Activated naive CD4-positive, alpha-beta T cell treated with anti-CD3 and anti-CD28 coated beads for 36 hours (primary cell): ENCODE measurements around the gene PAAF1. TPM values are rescaled to one million over a fixed set of nuclear protein-coding genes. Genes with fewer than 3 reads are reported as not detected.

Source experiments
- CTCF ChIA-PET: fragments of 350-600 bp; sonication (Branson Sonifier 250); formaldehyde crosslinking; loops from one replicate; lab custom pipeline; 2021; ENCODE audit warnings: antibody characterized with exemption; lab: Charles Lee
- DNase-seq: peaks from one replicate; pipeline ENCODE4 v3.0.0-alpha.2; 2020
- H3K27ac Mint-ChIP-seq: one replicate; pipeline ENCODE4 v1.8.0; 2021; ENCODE audit warnings: mild to moderate bottlenecking, mixed read lengths
- H3K27me3 Mint-ChIP-seq: one replicate; pipeline ENCODE4 v1.8.0; 2021; ENCODE audit warnings: low read depth, mixed read lengths
- H3K36me3 Mint-ChIP-seq: one replicate; pipeline ENCODE4 v1.8.0; 2021; ENCODE audit warnings: low read depth, mixed read lengths
- H3K4me1 Mint-ChIP-seq: one replicate; pipeline ENCODE4 v1.8.0; 2021; ENCODE audit warnings: low read depth, mixed read lengths
- H3K4me3 Mint-ChIP-seq: one replicate; pipeline ENCODE4 v1.8.0; 2021; ENCODE audit warnings: mild to moderate bottlenecking, moderate library complexity, mixed read lengths
- H3K9me3 Mint-ChIP-seq: one replicate; pipeline ENCODE4 v1.8.0; 2021; ENCODE audit warnings: mixed read lengths
- intact Hi-C: fragments of 100-400 bp; cut with micrococcal nuclease; formaldehyde crosslinking; loops from one replicate; pipeline ENCODE4 v1.15.1; 2023
- total RNA-seq, 2 experiments: library from RNA; stranded (reverse); gene quantifications; one replicate each; pipeline ENCODE4 v1.2.3, GENCODE V29; 2021

The PAAF1 gene, protein sequence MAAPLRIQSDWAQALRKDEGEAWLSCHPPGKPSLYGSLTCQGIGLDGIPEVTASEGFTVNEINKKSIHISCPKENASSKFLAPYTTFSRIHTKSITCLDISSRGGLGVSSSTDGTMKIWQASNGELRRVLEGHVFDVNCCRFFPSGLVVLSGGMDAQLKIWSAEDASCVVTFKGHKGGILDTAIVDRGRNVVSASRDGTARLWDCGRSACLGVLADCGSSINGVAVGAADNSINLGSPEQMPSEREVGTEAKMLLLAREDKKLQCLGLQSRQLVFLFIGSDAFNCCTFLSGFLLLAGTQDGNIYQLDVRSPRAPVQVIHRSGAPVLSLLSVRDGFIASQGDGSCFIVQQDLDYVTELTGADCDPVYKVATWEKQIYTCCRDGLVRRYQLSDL
- total RNA-seq = 10 to 100 TPM; 29.7 to 30.4 TPM

DNA sequence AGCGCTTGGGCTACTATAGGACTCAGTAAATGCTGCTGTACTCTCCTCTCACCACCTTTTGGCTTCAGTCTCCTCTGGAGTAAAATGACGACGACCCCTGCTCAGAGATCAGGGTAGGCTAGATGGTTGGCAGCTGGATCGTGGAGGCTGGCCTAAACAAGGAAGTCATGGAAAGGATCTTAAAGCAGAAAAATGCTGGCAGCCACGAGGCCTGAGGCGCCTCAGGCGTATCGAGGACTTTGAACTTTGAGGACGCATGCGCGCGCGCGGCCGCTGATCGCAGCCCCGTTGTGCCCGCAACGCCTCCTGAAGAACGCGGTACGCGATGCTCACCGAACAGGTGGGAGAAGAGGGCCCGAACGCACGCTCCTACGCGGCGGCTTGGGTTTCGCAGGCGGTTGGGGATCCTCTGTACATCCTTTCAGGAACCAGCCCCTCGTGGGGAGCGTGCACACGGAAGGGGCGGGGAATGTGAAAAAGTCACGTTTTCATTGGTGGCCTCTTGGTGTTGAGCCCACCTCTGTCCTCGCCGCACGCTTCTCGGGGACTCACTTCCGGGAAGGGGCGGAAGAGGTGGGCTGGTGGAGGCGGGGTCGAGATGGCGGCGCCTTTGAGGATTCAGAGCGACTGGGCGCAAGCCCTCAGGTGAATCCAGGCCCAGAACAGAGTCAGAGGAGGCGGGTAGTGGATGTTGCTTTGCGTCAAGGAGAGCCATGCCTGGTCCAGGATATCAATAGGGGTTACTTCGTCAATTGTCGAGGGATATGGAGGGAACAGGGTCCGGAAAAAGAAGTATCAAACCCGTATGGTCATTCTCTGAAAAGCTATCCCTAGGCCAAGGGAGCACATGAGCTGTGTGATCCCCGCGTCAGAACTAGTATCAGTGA lies at the start of gene PAAF1, which contains the start of gene COA4:
Gene PAAF1 (plus strand): TSS at position 576 of the 887 bp plus-strand sequence. CDS start 23 bp downstream, at position 599.
Gene COA4 (minus strand): TSS at position 423 of the 887 bp plus-strand sequence. CDS start 3,468 bp downstream, outside the sequence.
- no peaks in the 10 kb centered on the region for H3K9me3 Mint-ChIP-seq
- H3K4me3 Mint-ChIP-seq = peak within 1 kb of the TSS; percentile 95
- CTCF ChIA-PET = interaction anchor here (0.6 to 1.9 kb wide), 3 partner anchors 10 to 251 kb away, joined by 3 to 8 read pairs (median 3); no protein-coding TSS in a partner anchor
- peak within 1 kb of the TSS; percentile 92 for H3K27ac Mint-ChIP-seq
- peaks cover 42% of the 10 kb centered on the region for H3K4me1 Mint-ChIP-seq
- peak; percentile 97 for DNase-seq
- intact Hi-C loops = loop anchor here (1.0 to 5.0 kb wide), 9 partner anchors 88 to 617 kb away; partner anchors contain the start of genes C2CD3, FAM168A, LIPT2 and PPME1
- peaks cover 34% of the 10 kb centered on the region for H3K36me3 Mint-ChIP-seq
- H3K27me3 Mint-ChIP-seq = no peaks in the 10 kb centered on the region

GRCh38 chr11:73830261-73830660 lies 46.5 kb upstream of the PAAF1 start:
- intact Hi-C loops = no loop called here
- no peak for DNase-seq
- Mint-ChIP-seq H3K4me3 (no peak overlapping the region), H3K36me3 (peaks cover 10% of the 10 kb centered on the region), H3K27ac (no peak overlapping the region), H3K27me3 (no peaks in the 10 kb centered on the region), H3K9me3 (no peaks in the 10 kb centered on the region), H3K4me1 (no peaks in the 10 kb centered on the region)
- CTCF ChIA-PET = no interaction called here

GRCh38 chr11:73833067-73833466 lies 43.7 kb upstream of the PAAF1 start:
- intact Hi-C loops = no loop called here
- CTCF ChIA-PET = no interaction called here

DNA sequence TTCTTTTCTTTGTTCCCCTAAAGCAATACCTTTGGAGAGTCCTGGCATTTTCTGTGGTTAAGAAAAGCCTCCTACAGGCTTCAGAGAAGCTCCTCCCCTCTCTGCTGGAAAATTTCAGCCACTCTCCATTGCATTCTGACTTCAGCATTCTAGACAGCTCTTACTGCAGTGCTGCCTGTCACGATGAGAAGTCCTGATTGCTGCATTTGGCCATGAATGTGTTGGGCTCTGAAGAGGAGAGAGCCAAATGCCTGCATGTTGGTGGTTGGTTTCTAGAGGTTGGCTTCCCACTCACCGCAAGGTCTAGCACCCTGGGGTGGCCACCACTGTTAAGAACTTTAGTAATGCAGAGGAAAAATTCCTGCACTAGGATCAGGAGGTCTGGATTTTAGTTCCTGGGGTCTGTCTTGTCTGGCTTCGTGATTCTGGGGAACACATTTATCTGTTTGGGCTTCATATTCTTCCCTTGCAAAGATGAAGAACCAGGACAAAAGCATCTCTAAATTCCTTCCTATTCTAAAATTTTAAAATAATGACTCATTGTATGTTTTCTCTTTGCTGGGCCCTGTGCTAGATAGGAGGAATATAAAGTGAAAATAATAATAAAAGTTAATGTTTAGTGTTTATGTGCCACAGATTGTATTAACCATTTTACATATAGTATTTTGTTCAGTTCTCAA lies 38.2 kb upstream of the PAAF1 start:
- CTCF ChIA-PET = no interaction called here
- no peaks in the 10 kb centered on the region for H3K4me1 Mint-ChIP-seq
- no peak overlapping the region for H3K27ac Mint-ChIP-seq
- no peaks in the 10 kb centered on the region for H3K9me3 Mint-ChIP-seq
- no peaks in the 10 kb centered on the region for H3K27me3 Mint-ChIP-seq
- peaks cover 11% of the 10 kb centered on the region for H3K36me3 Mint-ChIP-seq
- intact Hi-C loops = no loop called here
- no peak overlapping the region for H3K4me3 Mint-ChIP-seq
- DNase-seq = no peak

More at GRCh38 chr11:73833067-73833466, 43.7 kb upstream of the PAAF1 start:
- H3K27me3 Mint-ChIP-seq = no peaks in the 10 kb centered on the region
- no peaks in the 10 kb centered on the region for H3K4me1 Mint-ChIP-seq
- no peak overlapping the region for H3K27ac Mint-ChIP-seq
- DNase-seq = no peak
- H3K4me3 Mint-ChIP-seq = no peak overlapping the region
- no peaks in the 10 kb centered on the region for H3K9me3 Mint-ChIP-seq
- H3K36me3 Mint-ChIP-seq = peaks cover 9% of the 10 kb centered on the region

- H3K4me3 Mint-ChIP-seq = no peak overlapping the region
- intact Hi-C loops = no loop called here
- H3K4me1 Mint-ChIP-seq = no peaks in the 10 kb centered on the region
- CTCF ChIA-PET = no interaction called here
- DNase-seq = no peak
- peaks cover 11% of the 10 kb centered on the region for H3K36me3 Mint-ChIP-seq
- no peaks in the 10 kb centered on the region for H3K9me3 Mint-ChIP-seq
- no peaks in the 10 kb centered on the region for H3K27me3 Mint-ChIP-seq
- H3K27ac Mint-ChIP-seq = no peak overlapping the region
Observed at GRCh38 chr11:73839123-73839457, 37.7 kb upstream of the PAAF1 start.

GRCh38 chr11:73851046-73851764 lies 25.6 kb upstream of the PAAF1 start:
- CTCF ChIA-PET = interaction anchor here (0.6 kb wide), 1 partner anchor 23 kb away, joined by 3 read pairs; no protein-coding TSS in a partner anchor
- intact Hi-C loops = no loop called here
- Mint-ChIP-seq H3K4me1 (no peaks in the 10 kb centered on the region), H3K4me3 (no peak overlapping the region), H3K27ac (no peak overlapping the region), H3K27me3 (no peaks in the 10 kb centered on the region), H3K9me3 (no peaks in the 10 kb centered on the region), H3K36me3 (peaks cover 12% of the 10 kb centered on the region)
- DNase-seq = no peak

DNA sequence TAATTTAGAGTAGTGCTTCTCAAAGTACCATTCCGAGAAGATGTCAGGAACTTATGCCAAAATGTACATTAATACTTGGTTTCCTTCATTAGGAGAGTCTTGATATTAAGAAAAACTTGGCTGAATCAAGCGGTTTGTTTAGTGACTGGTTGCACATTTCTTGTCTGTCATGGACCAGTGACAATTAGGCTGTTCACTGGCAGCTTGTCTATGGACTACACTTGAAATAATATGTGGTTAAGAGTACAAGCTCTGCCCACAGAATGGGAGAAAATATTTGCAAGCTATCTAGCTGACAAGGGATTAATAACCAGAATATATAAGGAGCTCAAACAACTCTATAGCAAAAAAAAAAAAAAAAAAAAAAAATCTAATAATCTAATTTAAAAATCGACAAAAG lies 24.8 kb upstream of the PAAF1 start:
- CTCF ChIA-PET = no interaction called here
- no peak overlapping the region for H3K4me3 Mint-ChIP-seq
- intact Hi-C loops = no loop called here

GRCh38 chr11:73854680-73855079 lies 22.1 kb upstream of the PAAF1 start:
- Mint-ChIP-seq H3K27ac (no peak overlapping the region), H3K9me3 (no peaks in the 10 kb centered on the region), H3K36me3 (peaks cover 17% of the 10 kb centered on the region), H3K27me3 (no peaks in the 10 kb centered on the region), H3K4me1 (no peaks in the 10 kb centered on the region), H3K4me3 (no peak overlapping the region)
- CTCF ChIA-PET = no interaction called here
- no peak for DNase-seq
- intact Hi-C loops = no loop called here

More for the DNA sequence above, 24.8 kb upstream of the PAAF1 start:
- Mint-ChIP-seq H3K27me3 (no peaks in the 10 kb centered on the region), H3K9me3 (no peaks in the 10 kb centered on the region), H3K27ac (no peak overlapping the region), H3K36me3 (peaks cover 14% of the 10 kb centered on the region), H3K4me1 (no peaks in the 10 kb centered on the region)
- no peak for DNase-seq

DNA sequence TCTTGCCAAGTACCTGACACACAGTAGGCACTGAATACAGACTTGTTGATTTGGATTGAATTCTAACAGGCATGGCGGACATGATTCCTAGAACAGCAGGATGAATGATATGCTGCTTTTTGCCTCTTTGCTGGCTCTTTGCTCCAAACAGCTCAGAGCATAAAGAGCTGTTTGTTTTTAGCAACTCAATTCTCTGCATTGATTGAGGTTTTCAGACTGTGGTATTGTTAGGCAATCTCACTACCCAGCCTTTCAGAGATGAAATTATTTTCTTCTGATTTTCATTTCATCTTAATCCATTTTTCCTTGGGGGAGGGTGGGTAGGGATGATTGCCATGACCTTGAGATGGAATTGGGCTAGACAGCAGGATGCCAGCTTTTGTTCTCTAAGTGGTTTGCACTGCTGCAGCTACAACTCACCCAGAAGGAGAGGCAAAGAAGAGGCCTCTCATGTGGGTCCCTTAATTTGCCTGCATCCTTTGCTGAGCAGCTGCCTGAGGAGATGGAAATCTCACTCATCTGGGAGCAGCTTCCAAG lies 20.7 kb upstream of the PAAF1 start:
- Mint-ChIP-seq H3K4me1 (no peaks in the 10 kb centered on the region), H3K27ac (no peak overlapping the region), H3K4me3 (no peak overlapping the region), H3K36me3 (peaks cover 22% of the 10 kb centered on the region), H3K27me3 (no peaks in the 10 kb centered on the region), H3K9me3 (no peaks in the 10 kb centered on the region)
- no peak for DNase-seq
- CTCF ChIA-PET = interaction anchor here (0.7 kb wide), 1 partner anchor 1152 kb away, joined by 3 read pairs; no protein-coding TSS in a partner anchor
- intact Hi-C loops = no loop called here

DNA sequence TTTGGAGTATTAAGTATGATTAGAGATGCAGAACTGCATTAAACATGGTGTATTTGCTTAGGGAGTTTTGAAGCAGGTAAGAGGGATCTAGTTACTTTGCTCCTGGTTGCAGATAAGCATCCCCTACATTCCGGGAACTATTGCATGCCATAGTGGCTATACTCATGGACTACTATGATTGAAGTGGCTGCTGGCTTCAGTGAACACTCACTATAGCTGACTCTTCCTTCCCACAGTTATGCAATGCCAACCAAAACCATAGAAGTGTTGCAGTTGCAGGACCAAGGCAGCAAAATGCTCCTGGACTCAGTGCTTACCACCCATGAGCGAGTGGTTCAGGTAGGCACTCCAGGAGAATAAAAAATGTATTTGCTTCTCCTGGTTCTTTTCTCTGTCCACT lies 17.1 kb upstream of the PAAF1 start:
- Mint-ChIP-seq H3K4me1 (no peaks in the 10 kb centered on the region), H3K27ac (no peak overlapping the region), H3K4me3 (no peak overlapping the region), H3K36me3 (peaks cover 22% of the 10 kb centered on the region), H3K27me3 (no peaks in the 10 kb centered on the region), H3K9me3 (no peaks in the 10 kb centered on the region)
- intact Hi-C loops = no loop called here
- CTCF ChIA-PET = no interaction called here
- DNase-seq = no peak

DNA sequence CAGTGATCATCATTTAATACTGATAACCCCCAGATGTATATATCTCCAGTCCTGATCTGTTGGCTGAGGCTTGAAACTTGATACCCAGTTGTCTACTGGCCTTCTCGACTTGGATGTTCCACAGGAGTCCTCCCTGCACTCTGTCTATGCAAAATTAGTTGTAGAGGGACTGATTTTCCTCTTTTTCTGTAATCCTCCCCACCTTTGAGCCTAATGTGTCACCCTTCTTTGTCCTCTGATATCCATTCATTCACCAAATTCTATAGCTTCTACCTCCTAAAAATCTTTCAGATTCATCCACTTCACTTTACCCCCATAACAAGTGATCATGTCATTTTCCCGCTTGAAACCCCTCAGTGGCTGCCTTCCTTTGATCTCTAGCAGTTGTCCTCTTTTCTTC lies 16.6 kb upstream of the PAAF1 start:
- Mint-ChIP-seq H3K4me3 (no peak overlapping the region), H3K9me3 (no peaks in the 10 kb centered on the region), H3K27me3 (no peaks in the 10 kb centered on the region), H3K27ac (no peak overlapping the region), H3K36me3 (peaks cover 22% of the 10 kb centered on the region), H3K4me1 (no peaks in the 10 kb centered on the region)
- no peak for DNase-seq
- intact Hi-C loops = no loop called here
- CTCF ChIA-PET = no interaction called here
